Brain microvascular endothelial cell (primary cell): ENCODE measurements around the gene IL17RB.

Experiments
- DNase-seq: peaks from one replicate; pipeline ENCODE4 v3.0.0-alpha.2; 2020
- H3K27ac ChIP-seq: fragments of 250-450 bp; sonication (Bioruptor Pico); 2 replicates; pipeline ENCODE4 v1.5.1; 2020; ENCODE audit warnings: mild to moderate bottlenecking, moderate library complexity
- H3K27me3 ChIP-seq: fragments of 250-450 bp; sonication (Bioruptor Pico); replicated peaks from 2 replicates; pipeline ENCODE4 v1.5.1; 2020; ENCODE audit warnings: mild to moderate bottlenecking
- H3K36me3 ChIP-seq: fragments of 250-450 bp; sonication (Bioruptor Pico); replicated peaks from 2 replicates; pipeline ENCODE4 v1.5.1; 2020; ENCODE audit warnings: mild to moderate bottlenecking
- H3K4me3 ChIP-seq: 2 replicates; pipeline ENCODE4 v1.5.1; 2011; ENCODE audit warnings: low read depth, mild to moderate bottlenecking, control low read depth, low read length, moderate library complexity
- CTCF ChIP-seq: IDR thresholded peaks from 2 replicates; pipeline ENCODE4 v1.5.1; 2011; ENCODE audit warnings: low read depth, mild to moderate bottlenecking, moderate library complexity, low read length, control low read depth, inconsistent platforms; ENCODE audit errors: missing control alignments
- in situ Hi-C: cut with HindIII; loops from 2 replicates; pipeline ENCODE4 v1.10.0; 2017; ENCODE audit warnings: low sequenced_read_pairs, low pct_ligation_motif_present

The IL17RB gene

DNA sequence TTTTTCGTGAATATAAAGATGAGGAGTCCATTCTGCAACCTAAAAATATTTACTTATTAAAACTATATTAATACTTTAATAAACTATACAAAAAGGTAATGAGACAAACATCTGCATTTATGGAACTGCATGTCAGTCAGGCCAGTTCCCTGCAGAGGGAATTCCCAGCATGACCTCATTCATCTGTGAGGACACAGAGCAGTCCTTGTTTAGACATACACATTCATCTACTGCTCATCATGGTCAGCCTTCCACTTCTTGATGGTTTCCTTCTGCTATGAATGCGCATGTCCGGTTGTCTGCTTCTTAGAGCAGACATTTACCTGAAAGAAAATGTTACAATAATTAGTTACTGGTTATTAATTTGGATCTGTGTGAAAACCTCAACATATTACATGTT, 38.9 kb downstream of the IL17RB start:
- no peak for TF ChIP-seq CTCF
- DNase-seq, result peak; percentile 27
- no peak overlapping the region for H3K4me3 ChIP-seq
- no peak overlapping the region for H3K27ac ChIP-seq
- no peaks in the 10 kb centered on the region for H3K36me3 ChIP-seq
- in situ Hi-C loops, result no loop called here
- no peaks in the 10 kb centered on the region for H3K27me3 ChIP-seq

DNA sequence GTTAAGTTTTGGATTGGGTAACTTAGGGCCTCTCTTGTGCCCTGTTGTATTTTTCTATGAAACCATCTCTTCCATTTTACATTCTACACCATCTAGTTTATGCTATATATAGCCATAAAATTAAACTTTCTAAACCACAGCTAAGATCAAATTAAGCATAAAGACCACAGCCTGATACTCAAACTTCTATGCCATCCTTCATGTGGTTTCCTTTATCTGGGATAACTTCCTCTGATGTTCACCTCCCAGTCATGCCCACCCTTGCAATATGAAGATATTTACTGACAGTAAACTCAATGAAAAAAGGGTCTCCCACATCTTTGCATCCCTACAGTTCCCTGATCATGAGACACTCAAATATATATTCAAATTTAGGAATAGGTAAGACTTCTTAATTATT, 41.1 kb downstream of the IL17RB start:
- TF ChIP-seq CTCF, result no peak
- no peaks in the 10 kb centered on the region for H3K27me3 ChIP-seq
- no peak overlapping the region for H3K4me3 ChIP-seq
- in situ Hi-C loops, result no loop called here
- no peak for DNase-seq
- H3K27ac ChIP-seq, result no peak overlapping the region
- no peaks in the 10 kb centered on the region for H3K36me3 ChIP-seq

GRCh38 chr3:53888232-53888631, 41.9 kb downstream of the IL17RB start:
- Histone ChIP-seq H3K27ac (no peak overlapping the region), H3K4me3 (no peak overlapping the region), H3K36me3 (no peaks in the 10 kb centered on the region), H3K27me3 (no peaks in the 10 kb centered on the region)
- DNase-seq, result peak; percentile 1
- in situ Hi-C loops, result no loop called here
- no peak for TF ChIP-seq CTCF

GRCh38 chr3:53890726-53891475, 44.5 kb downstream of the IL17RB start:
- H3K4me3 ChIP-seq, result peak overlapping the region; percentile 94
- peak overlapping the region; percentile 93 for H3K27ac ChIP-seq
- TF ChIP-seq CTCF, result no peak
- in situ Hi-C loops, result no loop called here
- peak; percentile 34 for DNase-seq
- no peaks in the 10 kb centered on the region for H3K27me3 ChIP-seq
- H3K36me3 ChIP-seq, result no peaks in the 10 kb centered on the region

DNA sequence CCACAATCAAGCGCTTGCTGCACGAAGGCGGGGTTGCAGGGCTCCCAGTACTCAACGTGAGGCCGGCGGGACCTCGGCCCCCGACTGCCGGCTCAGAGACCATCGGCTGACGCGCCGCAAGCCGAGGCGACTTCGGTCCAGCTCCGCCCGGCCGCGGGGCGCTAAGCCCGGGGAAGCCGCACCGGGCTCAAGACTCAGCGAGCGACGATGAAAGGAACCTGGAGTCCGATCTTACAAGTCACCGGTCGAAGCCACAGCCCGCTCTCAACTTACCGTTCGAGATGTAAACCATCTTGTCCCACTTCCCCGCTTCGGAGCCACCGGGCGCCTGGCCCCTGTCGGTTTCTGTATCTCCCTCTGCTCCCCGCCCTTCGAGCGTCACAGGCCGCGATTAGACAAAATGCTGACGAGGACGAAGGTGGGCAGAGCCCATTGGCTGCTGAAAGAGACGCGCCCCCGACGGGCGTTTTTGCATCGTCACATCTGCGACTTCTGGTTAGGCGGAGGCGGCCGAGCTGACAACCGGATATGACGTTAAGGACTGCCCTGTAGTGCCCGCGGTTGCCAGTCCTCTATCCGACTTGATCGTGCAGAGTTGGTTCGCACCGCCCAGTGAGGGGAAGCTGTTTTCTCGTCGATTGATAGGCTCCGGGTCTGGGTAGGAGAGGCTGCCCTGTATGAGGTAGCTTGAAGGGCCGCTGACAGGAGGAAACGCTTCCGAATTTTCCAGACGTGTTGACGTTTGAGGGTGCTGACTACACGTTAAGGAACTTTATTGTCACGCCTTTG, 45.3 kb downstream of the IL17RB start, which contains the start of gene SELENOK:
TSS of gene SELENOK (minus strand) at position 363 of the 789 bp plus-strand sequence.
- no peaks in the 10 kb centered on the region for H3K27me3 ChIP-seq
- H3K4me3 ChIP-seq, result peak within 1 kb of the TSS; percentile 94
- peak within 1 kb of the TSS; percentile 93 for H3K27ac ChIP-seq
- DNase-seq, result peak; percentile 99
- TF ChIP-seq CTCF, result no peak
- no peaks in the 10 kb centered on the region for H3K36me3 ChIP-seq
- in situ Hi-C loops, result no loop called here
